ENCODE results near the gene TBC1D21.

GRCh38 chr15:73840771-73841170 is 32.6 kb upstream of the TBC1D21 start:
- TF ChIP-seq EP300 (conservative IDR thresholded peaks at IDR 0.05; ENCODE audit: poor library complexity, severe bottlenecking) = no peak
- no peak for TF ChIP-seq REST (IDR thresholded peaks at IDR 0.05; ENCODE audit: borderline replicate concordance)
- no peak for TF ChIP-seq CTCF (IDR thresholded peaks at IDR 0.05; ENCODE audit: poor library complexity, severe bottlenecking)

All from neural cell (in vitro differentiated cells).